HG03159 (cell line): ENCODE results near the gene RXRB.

ENCODE experiments used
- ATAC-seq: cut with Tn5 transposase; IDR thresholded peaks from one replicate; pipeline ENCODE4 v1.9.1; 2021; ENCODE audit warnings: mild to moderate bottlenecking, moderate library complexity; ENCODE audit not compliant: unreplicated experiment

The RXRB gene

DNA sequence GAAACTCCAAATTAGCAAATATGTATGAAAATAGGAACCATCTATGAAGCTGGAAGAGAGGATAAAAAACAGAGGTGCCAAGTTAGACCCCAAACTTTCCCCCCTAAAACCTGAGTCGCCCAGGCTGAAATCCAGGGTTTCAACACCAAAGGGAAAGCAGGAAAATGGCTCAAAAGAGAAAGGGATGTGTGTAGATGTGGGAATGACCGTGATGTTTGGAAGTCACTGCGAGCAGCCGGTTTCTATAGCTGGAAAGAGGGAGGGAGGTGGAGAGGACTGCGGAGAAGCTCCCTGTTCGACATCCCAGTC lies 12.3 kb upstream of the RXRB start:
- ATAC-seq, result no peak

DNA sequence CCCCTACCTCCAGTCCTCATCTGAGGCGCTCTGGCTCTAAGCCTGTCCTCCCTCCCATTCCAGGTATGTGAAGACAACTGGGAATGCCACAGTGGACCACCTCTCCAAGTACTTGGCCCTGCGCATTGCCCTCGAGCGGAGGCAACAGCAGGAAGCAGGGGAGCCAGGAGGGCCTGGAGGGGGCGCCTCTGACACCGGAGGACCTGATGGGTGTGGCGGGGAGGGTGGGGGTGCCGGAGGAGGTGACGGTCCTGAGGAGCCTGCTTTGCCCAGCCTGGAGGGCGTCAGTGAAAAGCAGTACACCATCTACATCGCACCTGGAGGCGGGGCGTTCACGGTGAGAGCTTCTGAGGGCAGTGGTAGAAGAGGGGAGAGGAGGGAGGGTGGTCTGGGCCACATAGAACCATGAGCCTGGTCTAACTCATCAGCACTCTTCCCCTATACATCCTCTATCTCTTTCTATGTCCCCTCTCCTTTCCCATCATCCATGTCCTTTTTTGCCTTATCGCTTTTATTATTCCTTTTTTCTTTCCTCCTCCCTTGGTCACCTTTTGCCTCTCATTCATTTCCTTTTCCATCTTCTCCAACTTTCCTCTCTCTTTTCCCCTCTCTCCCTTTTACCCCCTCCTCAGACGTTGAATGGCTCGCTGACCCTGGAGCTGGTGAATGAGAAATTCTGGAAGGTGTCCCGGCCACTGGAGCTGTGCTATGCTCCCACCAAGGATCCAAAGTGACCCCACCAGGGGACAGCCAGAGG lies 11.4 kb upstream of the RXRB start:
- ATAC-seq, result no peak

DNA sequence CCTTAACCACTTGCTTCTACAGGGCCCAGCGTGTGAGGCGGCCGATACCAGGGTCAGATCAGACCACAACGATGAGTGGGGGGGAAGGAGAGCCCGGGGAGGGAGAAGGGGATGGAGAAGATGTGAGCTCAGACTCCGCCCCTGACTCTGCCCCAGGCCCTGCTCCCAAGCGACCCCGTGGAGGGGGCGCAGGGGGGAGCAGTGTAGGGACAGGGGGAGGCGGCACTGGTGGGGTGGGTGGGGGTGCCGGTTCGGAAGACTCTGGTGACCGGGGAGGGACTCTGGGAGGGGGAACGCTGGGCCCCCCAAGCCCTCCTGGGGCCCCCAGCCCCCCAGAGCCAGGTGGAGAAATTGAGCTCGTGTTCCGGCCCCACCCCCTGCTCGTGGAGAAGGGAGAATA lies 10.7 kb upstream of the RXRB start:
- ATAC-seq, result no peak

DNA sequence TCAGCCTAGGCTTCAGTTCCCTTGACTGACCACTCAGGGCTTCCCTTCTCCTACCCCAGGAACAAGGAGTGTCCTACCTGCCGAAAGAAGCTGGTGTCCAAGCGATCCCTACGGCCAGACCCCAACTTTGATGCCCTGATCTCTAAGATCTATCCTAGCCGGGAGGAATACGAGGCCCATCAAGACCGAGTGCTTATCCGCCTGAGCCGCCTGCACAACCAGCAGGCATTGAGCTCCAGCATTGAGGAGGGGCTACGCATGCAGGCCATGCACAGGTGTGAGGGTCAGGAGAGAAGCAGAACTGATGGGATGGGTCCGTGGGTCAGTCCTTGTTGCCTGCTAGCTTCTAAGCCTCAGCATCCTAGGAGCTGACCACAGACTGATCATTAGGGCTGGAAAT lies 9.4 kb upstream of the RXRB start:
- ATAC-seq, result no peak

DNA sequence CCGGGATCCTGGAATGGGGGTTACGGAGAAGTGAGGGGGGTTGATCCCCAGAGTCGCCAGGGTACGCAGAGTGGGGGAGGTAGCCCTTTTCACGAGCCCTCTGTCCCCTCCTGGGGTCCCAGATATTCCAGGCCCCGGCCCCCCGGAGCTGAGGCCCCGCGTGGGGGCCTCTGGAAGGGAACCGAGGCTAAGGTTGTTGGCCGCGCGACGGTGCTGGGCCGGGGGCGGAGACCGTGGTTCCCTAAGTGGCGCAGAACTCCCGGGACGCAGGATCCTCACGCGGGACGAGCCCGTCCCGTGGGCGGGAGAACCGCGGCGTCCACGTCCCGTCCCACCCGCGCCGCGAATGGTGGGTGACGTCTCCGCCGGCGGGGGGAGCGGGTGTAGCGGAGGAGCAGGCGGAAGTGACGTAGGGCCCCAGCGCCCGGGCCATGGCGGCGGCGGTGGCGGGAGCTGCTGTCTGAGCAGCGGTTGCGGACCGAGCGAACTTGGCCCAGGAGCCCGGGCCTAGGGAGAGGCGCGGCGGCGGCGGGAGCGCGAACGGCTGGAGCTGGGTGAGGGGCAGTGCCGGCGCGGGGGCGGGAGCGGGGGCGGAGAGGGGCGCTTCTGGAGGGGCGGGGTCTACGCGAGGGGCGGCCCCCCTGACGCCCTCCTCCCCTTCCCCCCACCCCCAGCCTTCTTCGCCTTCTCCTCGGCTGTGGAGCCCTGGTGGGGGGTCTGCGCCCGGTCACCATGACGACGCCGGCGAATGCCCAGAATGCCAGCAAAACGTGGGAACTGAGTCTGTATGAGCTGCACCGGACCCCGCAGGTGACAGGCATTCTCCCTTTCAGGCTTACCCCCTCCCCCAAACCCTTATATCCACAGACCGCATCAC lies 7.9 kb upstream of the RXRB start, which contains the start of gene RING1:
RING1 (plus strand) TSS at position 410 of the 877 bp plus-strand sequence; CDS start at position 733, 323 bp downstream.
- ATAC-seq, result no peak

DNA sequence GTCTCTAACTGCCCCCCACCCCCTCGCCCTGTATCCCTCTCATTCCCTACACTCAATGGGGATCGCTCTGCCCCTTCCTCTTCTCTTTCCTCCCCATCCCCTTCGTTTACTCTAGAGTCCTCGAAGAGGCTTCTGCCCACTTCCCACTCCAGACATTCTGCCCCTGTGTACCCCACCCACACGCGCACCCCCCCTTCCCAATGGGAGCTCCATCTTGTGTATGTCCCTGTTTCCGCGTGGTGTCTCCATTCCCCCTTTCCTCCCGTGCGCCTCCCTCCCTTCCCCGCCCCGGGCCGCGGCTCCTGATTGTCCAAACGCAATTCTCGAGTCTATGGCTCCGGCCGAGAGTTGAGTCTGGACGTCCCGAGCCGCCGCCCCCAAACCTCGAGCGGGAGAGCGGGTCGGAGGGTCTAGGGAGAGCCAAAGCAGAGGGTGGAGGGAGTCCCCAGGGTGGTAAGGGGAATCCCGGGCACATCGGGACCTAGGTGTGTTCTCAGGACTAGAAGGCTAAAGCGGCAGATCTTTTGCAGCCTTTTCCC lies 7.2 kb upstream of the RXRB start:
- no peak for ATAC-seq

DNA sequence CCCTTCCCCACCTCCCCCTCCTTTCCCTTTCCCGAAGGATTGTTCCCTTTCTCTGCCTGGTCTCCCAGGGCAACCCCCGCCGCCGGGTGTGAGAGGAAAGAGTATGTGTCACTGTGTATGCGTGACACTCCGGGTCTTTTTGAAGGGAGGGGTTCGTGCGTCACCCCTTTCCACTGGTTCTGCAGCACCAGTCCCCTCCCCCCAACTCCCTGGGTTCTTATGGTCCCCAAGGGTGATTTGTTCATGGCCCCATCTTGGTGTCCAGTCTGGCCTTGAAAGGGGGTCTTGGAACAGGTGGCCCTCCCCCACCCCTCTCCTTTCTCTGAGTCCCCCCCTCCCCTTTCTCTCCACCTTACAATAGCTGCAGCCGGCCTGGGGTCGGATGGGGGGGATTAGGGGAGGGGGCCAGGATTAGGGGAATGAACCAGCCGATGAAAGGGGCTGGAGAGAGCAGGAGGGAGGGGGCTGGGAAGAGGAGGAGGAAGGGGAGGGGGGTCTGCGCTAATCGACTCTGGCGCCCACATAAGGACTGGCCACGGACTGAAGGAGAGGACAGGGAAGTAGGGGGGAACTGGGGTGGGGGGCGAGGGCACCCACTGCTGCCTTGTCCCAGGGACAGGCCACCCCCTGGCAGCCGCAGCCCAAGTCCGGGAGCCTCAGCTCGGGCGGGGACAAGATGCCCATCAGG lies 6.5 kb upstream of the RXRB start:
- ATAC-seq, result no peak

DNA sequence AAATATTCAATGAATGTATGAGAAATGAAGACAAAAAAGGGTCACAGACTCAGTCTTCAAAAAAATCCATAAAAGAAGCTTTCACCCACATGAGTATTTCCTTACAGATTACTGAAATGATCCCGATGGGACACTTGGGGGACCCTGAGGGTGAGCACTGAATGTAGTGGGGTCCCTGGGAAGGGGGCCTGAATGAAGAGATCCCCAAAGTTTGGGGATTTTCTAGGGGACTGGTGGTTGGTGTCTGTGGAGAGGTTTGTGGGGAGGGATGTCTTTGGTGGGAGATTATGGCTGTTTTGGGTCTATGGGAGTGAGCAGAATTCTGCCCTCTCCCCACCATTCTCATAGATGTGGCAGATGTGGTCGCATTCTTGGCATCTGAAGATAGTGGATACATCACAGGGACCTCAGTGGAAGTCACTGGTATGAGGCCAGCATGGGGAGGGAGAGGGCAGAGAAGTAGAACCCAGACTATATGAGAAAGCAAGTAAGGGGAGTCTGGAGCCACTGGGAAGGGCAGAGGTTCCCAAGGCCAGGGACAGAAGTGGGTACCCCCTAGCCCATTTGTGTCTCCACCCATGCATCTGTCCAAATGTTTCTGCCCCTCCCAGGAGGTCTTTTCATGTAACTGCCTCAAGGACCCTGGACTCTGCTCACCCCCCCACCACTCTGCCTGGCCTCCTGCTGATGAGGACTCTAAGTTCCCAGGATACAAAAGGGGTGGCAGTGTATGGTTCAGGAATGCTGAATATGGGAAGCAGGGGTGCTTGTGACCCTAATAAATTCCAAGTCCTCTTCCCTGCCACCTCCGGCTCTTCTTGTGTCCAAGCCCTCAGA lies 5.8 kb upstream of the RXRB start:
- no peak for ATAC-seq

DNA sequence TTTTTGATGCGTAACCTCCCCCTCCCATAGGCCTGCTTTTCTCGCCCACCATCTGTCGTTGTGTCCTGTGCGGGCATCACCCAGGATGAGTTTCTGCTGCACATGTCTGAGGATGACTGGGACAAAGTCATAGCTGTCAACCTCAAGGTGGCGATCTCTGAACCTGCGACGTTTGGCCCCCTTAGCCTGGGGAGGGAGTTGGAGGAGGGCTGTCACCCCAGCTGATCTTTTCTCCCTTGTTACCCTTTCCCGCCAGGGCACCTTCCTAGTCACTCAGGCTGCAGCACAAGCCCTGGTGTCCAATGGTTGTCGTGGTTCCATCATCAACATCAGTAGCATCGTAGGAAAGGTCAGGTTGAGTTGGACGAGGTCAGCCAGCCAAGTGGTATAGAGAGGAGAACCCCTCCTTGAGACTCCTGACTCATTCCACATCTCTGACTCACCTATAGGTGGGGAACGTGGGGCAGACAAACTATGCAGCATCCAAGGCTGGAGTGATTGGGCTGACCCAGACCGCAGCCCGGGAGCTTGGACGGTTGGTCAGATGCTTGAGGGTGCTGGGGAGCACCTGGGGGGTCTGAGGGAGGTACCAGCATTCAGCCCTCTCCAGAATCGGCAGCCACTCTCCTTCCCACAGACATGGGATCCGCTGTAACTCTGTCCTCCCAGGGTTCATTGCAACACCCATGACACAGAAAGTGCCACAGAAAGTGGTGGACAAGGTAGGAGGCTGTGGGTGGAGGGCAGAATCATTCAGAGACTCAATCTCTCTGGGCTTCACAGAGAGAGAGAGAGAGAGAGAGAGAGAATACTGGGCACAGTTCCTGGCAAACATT lies 4.9 kb upstream of the RXRB start:
- no peak for ATAC-seq

DNA sequence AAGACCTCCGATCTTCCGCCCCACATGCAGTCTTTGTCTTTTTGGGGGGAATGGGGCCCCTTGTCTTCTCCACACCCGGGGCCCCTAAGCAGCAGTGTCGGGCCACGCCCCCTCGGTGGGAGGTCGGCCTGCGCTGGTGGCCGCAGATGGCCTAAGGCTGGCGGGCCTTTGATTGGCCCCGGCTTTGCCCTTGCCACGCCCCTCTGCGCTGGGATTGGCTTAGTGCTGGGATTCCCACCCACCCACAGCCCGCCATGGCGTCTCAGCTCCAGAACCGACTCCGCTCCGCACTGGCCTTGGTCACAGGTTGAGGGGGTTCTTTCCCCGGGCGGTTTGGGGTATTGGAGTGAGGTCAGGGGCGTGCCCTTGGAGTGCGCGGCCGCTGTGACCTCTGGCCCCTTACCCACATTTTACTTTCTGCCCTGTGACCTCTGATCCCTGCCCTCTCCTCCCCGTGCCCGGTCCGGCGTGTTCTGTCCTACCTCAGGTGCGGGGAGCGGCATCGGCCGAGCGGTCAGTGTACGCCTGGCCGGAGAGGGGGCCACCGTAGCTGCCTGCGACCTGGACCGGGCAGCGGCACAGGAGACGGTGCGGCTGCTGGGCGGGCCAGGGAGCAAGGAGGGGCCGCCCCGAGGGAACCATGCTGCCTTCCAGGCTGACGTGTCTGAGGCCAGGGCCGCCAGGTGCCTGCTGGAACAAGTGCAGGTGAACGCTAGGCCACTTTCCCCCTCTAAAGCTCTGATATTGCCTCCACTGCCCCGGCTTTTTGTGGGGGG lies 4.1 kb upstream of the RXRB start, which contains the start of gene HSD17B8:
HSD17B8 (plus strand) TSS at position 241 of the 776 bp plus-strand sequence; CDS start at position 255, 14 bp downstream.
- peak; percentile 54 for ATAC-seq

DNA sequence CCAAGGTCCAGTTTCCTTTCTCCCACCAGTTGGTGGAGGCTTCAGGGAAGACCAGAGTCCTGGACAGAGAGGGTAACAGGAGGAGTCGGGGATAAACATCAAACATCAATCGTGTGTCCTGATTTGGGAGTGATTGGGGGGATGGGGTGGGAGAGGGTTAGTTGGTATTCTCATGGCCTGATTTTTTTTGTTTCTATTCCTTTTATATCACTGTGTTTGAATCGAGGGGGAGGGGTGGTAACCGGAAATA lies 3.6 kb upstream of the RXRB start:
- no peak for ATAC-seq

DNA sequence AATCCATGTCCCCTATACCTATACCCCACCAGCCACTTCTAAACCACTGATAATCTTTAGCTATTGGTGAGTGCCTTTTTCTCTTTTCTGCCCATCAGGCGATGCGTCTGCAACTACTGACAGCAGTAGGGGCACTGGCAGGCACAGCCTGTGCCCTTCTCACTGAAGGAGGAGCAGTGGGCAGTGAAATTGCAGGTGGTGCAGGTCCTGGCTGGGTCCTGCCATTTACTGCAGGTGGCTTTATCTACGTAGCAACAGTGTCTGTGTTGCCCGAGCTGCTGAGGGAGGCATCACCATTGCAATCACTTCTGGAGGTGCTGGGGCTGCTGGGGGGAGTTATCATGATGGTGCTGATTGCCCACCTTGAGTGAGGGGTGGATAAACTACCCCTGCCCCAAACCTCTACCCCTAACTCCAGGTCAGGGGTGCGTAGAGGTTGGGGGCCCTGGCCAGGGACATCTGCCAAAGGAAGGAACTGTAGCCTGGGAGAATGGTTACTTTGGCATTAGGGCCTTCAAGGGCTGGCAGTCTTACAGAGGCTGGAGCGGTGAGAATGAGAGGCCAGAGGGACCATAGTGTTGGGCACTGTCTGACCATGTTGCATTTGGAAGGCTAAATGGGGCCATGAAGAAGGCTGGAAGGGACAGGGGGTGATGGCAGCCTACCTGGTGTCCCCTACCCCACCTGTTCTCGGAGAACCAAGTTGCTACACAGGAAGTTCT lies 3.1 kb upstream of the RXRB start:
- no peak for ATAC-seq

DNA sequence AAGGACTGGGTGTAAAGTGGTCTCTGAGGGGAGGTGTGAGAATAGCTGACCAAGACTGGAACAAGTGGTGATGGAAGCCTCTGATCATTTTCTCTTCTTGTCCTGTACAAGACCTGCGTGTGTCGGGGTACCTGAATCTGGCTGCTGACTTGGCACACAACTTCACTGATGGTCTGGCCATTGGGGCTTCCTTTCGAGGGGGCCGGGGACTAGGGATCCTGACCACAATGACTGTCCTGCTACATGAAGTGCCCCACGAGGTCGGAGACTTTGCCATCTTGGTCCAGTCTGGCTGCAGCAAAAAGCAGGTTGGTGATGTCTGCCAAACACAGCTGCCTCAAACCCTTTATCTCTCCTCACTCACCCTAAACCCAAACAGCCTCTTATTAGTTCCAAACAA lies 2.3 kb upstream of the RXRB start:
- ATAC-seq, result no peak

DNA sequence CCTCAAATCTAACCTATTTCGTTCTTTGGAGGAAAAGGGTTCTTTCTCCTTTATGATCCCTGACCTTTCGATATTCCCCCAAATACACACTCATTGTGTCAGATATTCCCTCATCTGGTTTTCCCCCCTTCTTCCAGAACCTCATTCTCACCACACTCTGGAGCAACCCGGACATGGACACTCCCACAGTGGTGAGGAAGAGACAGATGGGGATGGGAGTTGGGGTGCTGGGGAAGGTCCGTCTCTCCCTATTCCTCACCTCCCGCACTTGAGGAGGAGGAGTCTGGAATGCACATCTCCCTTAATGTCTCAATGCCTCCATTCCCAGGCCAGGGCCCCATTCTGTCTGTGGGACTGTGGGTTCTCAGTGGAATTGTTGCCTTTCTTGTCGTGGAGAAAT lies 1.5 kb upstream of the RXRB start:
- no peak for ATAC-seq

DNA sequence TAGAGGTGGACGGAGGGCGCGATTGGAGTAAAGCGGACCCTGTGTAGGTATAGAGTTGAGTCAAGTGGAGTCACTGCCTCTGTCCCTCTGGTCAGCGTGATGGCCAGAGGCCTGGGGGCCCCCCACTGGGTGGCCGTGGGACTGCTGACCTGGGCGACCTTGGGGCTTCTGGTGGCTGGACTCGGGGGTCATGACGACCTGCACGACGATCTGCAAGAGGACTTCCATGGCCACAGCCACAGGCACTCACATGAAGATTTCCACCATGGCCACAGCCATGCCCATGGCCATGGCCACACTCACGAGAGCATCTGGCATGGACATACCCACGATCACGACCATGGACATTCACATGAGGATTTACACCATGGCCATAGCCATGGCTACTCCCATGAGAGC lies 681 bp upstream of the RXRB start:
- ATAC-seq, result no peak

DNA sequence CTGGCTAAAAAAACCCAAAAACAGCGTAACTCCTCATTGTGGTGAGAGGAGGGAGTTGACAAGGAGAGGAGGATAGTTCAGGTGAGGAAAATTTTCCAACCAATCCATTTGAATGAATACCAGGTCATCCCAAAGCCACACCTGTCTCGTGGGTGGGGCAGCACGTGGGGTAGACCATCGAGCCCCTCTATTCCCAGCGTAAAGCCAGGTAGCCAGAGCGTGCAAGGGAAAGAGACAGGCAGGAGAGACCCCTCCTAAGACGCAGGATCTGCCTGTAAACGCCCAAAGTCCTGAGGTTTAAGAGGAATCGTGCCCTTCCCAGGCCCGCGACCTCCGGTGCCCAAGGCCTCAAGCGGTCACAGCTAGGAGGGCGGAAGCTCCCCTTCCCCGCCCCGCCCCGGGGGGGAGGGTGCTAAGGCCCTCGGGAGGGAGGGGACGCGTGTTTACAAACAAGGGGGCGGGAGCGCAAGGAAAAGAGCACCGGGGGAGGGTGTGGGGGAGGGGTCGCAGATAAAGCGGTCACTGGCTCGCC lies 712 bp downstream of the RXRB start:
- ATAC-seq, result peak; percentile 11

DNA sequence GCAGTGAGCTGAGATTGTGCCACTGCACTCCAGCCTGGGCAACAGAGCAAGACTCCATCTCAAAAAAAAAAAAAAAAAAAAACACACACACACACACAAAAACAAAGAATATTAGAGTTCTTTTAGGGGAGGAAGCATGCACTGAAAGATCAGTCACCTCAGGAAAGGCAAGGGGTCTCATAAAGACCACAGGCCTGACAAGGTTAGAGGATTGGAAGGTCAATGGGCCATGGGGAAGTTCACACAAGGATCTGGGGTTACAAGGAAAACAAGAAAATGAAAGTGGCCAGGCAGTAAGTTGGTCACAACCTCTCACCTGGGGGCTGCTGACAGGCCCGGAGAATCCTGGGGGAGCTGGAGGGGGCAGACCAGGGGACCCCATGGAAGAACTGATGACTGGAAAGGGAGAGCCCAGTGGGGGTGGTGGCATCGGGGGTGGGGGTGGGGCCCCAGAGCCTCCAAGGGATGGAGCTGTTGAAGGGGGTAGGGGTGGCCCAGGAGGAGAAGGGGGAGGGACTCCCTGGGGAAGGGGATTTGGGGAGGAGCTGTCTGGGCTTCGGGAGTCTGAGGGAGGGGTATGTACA lies 1.5 kb downstream of the RXRB start:
- ATAC-seq, result no peak
